BJ (cell line): Measurements from ENCODE around the gene ADAM11. TPM values are rescaled to one million over a fixed set of nuclear protein-coding genes. Genes with fewer than 3 reads are reported as not detected.

Experiments
- CTCF ChIA-PET: fragments of 350-600 bp; formaldehyde crosslinking; extraction: SDS; loops from one replicate; lab custom pipeline; 2021; ENCODE audit warnings: antibody characterized with exemption, inconsistent platforms; lab: Yijun Ruan, JAX
- POLR2A ChIA-PET: fragments of 300-600 bp; sonication (Branson Sonifier 250); formaldehyde crosslinking; extraction: SDS; loops from one replicate; lab custom pipeline; 2021; ENCODE audit warnings: antibody characterized with exemption; lab: Charles Lee
- DNase-seq: peaks from one replicate; pipeline ENCODE4 v3.0.0-alpha.2; 2011; ENCODE audit warnings: low read depth
- H3K27me3 ChIP-seq: 2 replicates; pipeline ENCODE4 v1.6.0; 2011; ENCODE audit warnings: low read length; ENCODE audit not compliant: control insufficient read depth, insufficient read depth
- H3K36me3 ChIP-seq: 2 replicates; pipeline ENCODE4 v1.5.1; 2011; ENCODE audit warnings: low read length; ENCODE audit not compliant: control insufficient read depth, insufficient read depth
- H3K4me3 ChIP-seq: 2 replicates; pipeline ENCODE4 v1.5.1; 2011; ENCODE audit warnings: low read depth, mild to moderate bottlenecking, control low read depth, low read length
- CTCF ChIP-seq: IDR thresholded peaks from 2 replicates; pipeline ENCODE4 v1.5.1; 2011; ENCODE audit warnings: low read depth, mild to moderate bottlenecking, control low read depth, inconsistent platforms, low read length, moderate library complexity; ENCODE audit not compliant: insufficient read depth
- polyA plus RNA-seq: library from polyadenylated mRNA; depleted of rRNA; stranded (reverse); fragments of >200 nt; gene quantifications from 2 replicates; pipeline ENCODE4 v1.2.3, GENCODE V29; 2011

Gene ADAM11
- polyA plus RNA-seq, 1 experiment: 0.31 TPM

- ChIA-PET POLR2A (no interaction called here), CTCF (interaction anchor here (2.5 to 14.4 kb wide), 2 partner anchors 10 to 110 kb away, joined by 9 to 368 read pairs; no protein-coding TSS in a partner anchor)
- no peaks in the 10 kb centered on the region for H3K36me3 ChIP-seq
- peaks cover 8% of the 10 kb centered on the region; the same call in 1 of the 2 replicates for H3K27me3 ChIP-seq
- TF ChIP-seq CTCF: no peak
- no peak for DNase-seq
- H3K4me3 ChIP-seq: no peak overlapping the region
Observed at GRCh38 chr17:44769230-44769629, 10.4 kb downstream of the ADAM11 start.

- TF ChIP-seq CTCF: no peak
- ChIA-PET CTCF (interaction anchor here (2.5 to 14.4 kb wide), 2 partner anchors 9 to 109 kb away, joined by 9 to 368 read pairs; no protein-coding TSS in a partner anchor), POLR2A (no interaction called here)
- Histone ChIP-seq H3K27me3 (peaks cover 8% of the 10 kb centered on the region; the same call in 1 of the 2 replicates), H3K36me3 (no peaks in the 10 kb centered on the region), H3K4me3 (no peak overlapping the region)
- no peak for DNase-seq
Observed at GRCh38 chr17:44769647-44770084, 10.9 kb downstream of the ADAM11 start.

DNA sequence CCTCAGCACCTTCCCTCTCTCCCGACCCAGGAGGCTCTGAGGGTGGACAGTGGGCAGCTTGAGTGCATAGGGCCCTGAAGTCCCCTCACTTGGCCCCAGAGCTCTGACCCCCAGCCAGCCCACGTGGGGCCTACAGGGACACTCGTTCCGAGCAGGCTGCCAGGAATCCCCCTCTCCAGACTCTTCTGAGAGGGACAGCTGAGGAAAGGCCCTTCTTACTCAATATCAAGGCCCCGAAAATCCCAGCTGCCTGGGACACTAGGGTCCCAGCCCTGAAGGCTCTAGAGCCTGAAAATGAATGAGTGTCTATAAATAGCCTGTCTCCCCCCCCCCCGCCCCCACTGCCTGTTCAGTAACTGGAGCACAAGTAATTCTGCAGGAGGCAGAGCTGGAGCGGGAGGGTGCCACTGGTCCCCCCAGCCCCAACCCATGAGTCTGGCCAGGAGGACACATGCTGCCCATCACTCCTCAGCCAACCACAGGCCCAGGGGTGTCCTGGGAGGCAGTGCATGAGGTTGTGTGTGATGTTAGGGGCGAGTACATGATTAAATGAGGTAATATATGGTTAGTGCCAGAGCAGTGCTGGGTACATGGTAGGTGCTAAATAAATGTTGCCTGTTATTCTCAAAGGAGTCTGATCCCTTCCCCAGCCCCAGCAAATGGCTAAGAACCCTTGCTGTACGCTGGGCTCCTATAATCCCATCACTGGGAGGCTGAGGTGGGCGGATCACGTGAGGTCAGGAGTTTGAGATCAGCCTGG is 11.6 kb downstream of the ADAM11 start:
- DNase-seq: no peak
- CTCF ChIA-PET: interaction anchor here (0.7 to 14.4 kb wide), 5 partner anchors 8 to 109 kb away, joined by 3 to 368 read pairs (median 8); no protein-coding TSS in a partner anchor
- Histone ChIP-seq H3K4me3 (no peak overlapping the region), H3K36me3 (no peaks in the 10 kb centered on the region), H3K27me3 (peaks cover 7% of the 10 kb centered on the region; the same call in 1 of the 2 replicates)
- TF ChIP-seq CTCF: no peak
- POLR2A ChIA-PET: no interaction called here

GRCh38 chr17:44772308-44773045 is 13.7 kb downstream of the ADAM11 start:
- H3K36me3 ChIP-seq: no peaks in the 10 kb centered on the region
- no peak overlapping the region for H3K4me3 ChIP-seq
- no peak for TF ChIP-seq CTCF
- POLR2A ChIA-PET: no interaction called here
- CTCF ChIA-PET: interaction anchor here (0.6 to 14.4 kb wide), 8 partner anchors 8 to 363 kb away, joined by 3 to 452 read pairs (median 4); partner anchors contain the start of gene ACBD4
- peaks cover 5% of the 10 kb centered on the region; the same call in 1 of the 2 replicates for H3K27me3 ChIP-seq
- no peak for DNase-seq

DNA sequence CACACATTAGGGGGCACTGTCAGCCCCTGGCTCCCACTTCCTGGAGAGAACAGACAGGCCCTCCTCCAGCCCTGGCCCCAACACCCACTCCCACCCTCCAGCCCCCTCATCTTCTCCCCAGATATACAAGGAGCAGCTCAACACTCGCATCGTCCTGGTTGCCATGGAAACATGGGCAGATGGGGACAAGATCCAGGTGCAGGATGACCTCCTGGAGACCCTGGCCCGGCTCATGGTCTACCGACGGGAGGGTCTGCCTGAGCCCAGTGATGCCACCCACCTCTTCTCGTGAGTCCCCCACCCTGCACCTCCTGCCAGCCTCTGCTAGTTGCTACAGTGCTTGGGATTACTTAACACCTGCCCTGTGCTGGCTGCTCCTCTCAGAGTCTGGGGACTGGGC is 14.4 kb downstream of the ADAM11 start:
- no peak for DNase-seq
- no peak for TF ChIP-seq CTCF
- ChIA-PET POLR2A (no interaction called here), CTCF (interaction anchor here (0.6 to 14.4 kb wide), 8 partner anchors 9 to 362 kb away, joined by 3 to 452 read pairs (median 4); partner anchors contain the start of gene ACBD4)
- Histone ChIP-seq H3K4me3 (no peak overlapping the region), H3K27me3 (peaks cover 5% of the 10 kb centered on the region; the same call in 1 of the 2 replicates), H3K36me3 (no peaks in the 10 kb centered on the region)
